ENCODE data around the gene ADGRD1. TPM values are rescaled to one million over a fixed set of nuclear protein-coding genes. Genes with fewer than 3 reads are reported as not detected.

ADGRD1 gene
- total RNA-seq, 1 experiment from 2014 or later, result 0.77 TPM

- TF ChIP-seq ERG (CRISPR knock-in tag; IDR thresholded peaks at IDR 0.05) (no peak), ZNF396 (CRISPR knock-in tag; IDR thresholded peaks at IDR 0.05; ENCODE audit: borderline replicate concordance) (no peak), ZNF512 (CRISPR knock-in tag; IDR thresholded peaks at IDR 0.05; ENCODE audit: borderline replicate concordance) (no peak)
Measured at GRCh38 chr12:130924966-130925665, 28.6 kb upstream of the ADGRD1 start (continued).

- POLR2A ChIA-PET, result no interaction called here
- no peaks in the 10 kb centered on the region for H3K4me1 Mint-ChIP-seq
- peaks cover 14% of the 10 kb centered on the region for H3K9me3 Mint-ChIP-seq
- no peaks in the 10 kb centered on the region for H3K36me3 Mint-ChIP-seq
- no peak overlapping the region for H3K4me3 Mint-ChIP-seq
- no peak overlapping the region for H3K27ac Mint-ChIP-seq
- H3K27me3 Mint-ChIP-seq (ENCODE audit: low read depth), result peaks cover 3% of the 10 kb centered on the region
- no peak for DNase-seq (ENCODE audit: low spot score)
- CTCF ChIA-PET, result no interaction called here
- ATAC-seq, result no peak
- no peak for TF ChIP-seq SMAD3 (CRISPR knock-in tag; IDR thresholded peaks at IDR 0.05; ENCODE audit: borderline replicate concordance)
- no peak for TF ChIP-seq EMX1 (CRISPR knock-in tag; IDR thresholded peaks at IDR 0.05)
- TF ChIP-seq NR1H2 (CRISPR knock-in tag; IDR thresholded peaks at IDR 0.05), result no peak
- no peak for TF ChIP-seq CREB1 (CRISPR knock-in tag; IDR thresholded peaks at IDR 0.05)
- no peak for TF ChIP-seq TEAD1 (CRISPR knock-in tag; IDR thresholded peaks at IDR 0.05)
- TF ChIP-seq IRF2 (CRISPR knock-in tag; IDR thresholded peaks at IDR 0.05; ENCODE audit: borderline replicate concordance, low read depth), result no peak
- TF ChIP-seq SMAD4 (CRISPR knock-in tag; IDR thresholded peaks at IDR 0.05), result no peak
- no peak for TF ChIP-seq ESRRA (CRISPR knock-in tag; IDR thresholded peaks at IDR 0.05; ENCODE audit: borderline replicate concordance)
- TF ChIP-seq RORB (CRISPR knock-in tag; IDR thresholded peaks at IDR 0.05), result no peak
- TF ChIP-seq AFF4 (CRISPR knock-in tag; IDR thresholded peaks at IDR 0.05; ENCODE audit: borderline replicate concordance), result no peak
- no peak for TF ChIP-seq MXD4 (CRISPR knock-in tag; IDR thresholded peaks at IDR 0.05; ENCODE audit: borderline replicate concordance)
- no peak for TF ChIP-seq USF1 (CRISPR knock-in tag; IDR thresholded peaks at IDR 0.05)
- no peak for TF ChIP-seq GTF2I (CRISPR knock-in tag; conservative IDR thresholded peaks at IDR 0.05)
- no peak for TF ChIP-seq HMGA2 (CRISPR knock-in tag; IDR thresholded peaks at IDR 0.05)
Measured at GRCh38 chr12:130925666-130926015, 28.1 kb upstream of the ADGRD1 start.

- Mint-ChIP-seq H3K4me1 (no peaks in the 10 kb centered on the region), H3K27ac (no peak overlapping the region), H3K9me3 (no peaks in the 10 kb centered on the region), H3K36me3 (no peaks in the 10 kb centered on the region), H3K27me3 (ENCODE audit: low read depth) (no peaks in the 10 kb centered on the region), H3K4me3 (no peak overlapping the region)
- ChIA-PET CTCF (no interaction called here), POLR2A (interaction anchor here (0.7 kb wide), 1 partner anchor 888 kb away, joined by 3 read pairs; no protein-coding TSS in a partner anchor)
- no peak for DNase-seq (ENCODE audit: low spot score)
- no peak for ATAC-seq
- TF ChIP-seq CDX4 (CRISPR knock-in tag; IDR thresholded peaks at IDR 0.05; ENCODE audit: borderline replicate concordance), result no peak
- TF ChIP-seq JAZF1 (CRISPR knock-in tag; IDR thresholded peaks at IDR 0.05), result no peak
- no peak for TF ChIP-seq OVOL2 (CRISPR knock-in tag; IDR thresholded peaks at IDR 0.05; ENCODE audit: borderline replicate concordance)
- TF ChIP-seq ZNF425 (CRISPR knock-in tag; conservative IDR thresholded peaks at IDR 0.05), result no peak
- no peak for TF ChIP-seq ATF6 (CRISPR knock-in tag; IDR thresholded peaks at IDR 0.05)
- TF ChIP-seq CREB1 (CRISPR knock-in tag; IDR thresholded peaks at IDR 0.05), result no peak
Measured at GRCh38 chr12:130929363-130929762, 24.3 kb upstream of the ADGRD1 start.

Measured in WTC11 (cell line).